ENCODE measurements around the gene SIT1.

GRCh38 chr9:35618325-35618727 is 32.4 kb downstream of the SIT1 start, which contains the start of gene CD72:
- no peak for TF ChIP-seq CTCF (IDR thresholded peaks at IDR 0.05; ENCODE audit: insufficient read depth, low read depth, low read length)
- TF ChIP-seq EZH2 (IDR thresholded peaks at IDR 0.05; ENCODE audit: insufficient read depth, low read length) = no peak

Data from astrocyte (in vitro differentiated cells and primary cell).